GM20431 (cell line): Measurements from ENCODE around the gene TPCN1.

Experiments
- in situ Hi-C: fragments of 300-500 bp; cut with MseI, MboI; formaldehyde crosslinking; loops from one replicate; pipeline ENCODE4 v1.15.0; 2020; ENCODE audit warnings: low sequenced_read_pairs; ENCODE audit not compliant: unreplicated experiment

Gene TPCN1

DNA sequence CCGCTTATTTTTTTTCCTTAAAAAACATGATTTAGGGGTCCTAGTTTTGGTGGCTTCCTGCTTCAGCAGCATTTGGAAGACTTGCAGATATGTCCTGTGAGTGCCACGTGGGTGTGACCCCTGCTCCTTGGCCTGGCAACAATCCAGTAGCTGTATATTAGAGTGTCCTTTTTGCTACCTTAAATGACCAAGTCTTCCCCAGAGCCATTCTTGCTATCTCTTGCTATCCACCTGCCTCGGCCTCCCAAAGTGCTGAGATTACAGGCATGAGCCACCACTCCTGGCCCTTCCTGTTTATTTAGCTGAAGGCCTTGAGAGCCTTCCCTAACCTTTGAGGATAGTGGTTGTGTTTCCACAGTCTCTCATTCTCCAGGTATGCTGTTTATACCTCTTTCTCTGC, 17.0 kb downstream of the TPCN1 start:
- in situ Hi-C loops = no loop called here

GRCh38 chr12:113239288-113239771, 18.1 kb downstream of the TPCN1 start:
- in situ Hi-C loops = no loop called here

- in situ Hi-C loops = no loop called here
Measured at GRCh38 chr12:113239811-113240331, 18.6 kb downstream of the TPCN1 start.

GRCh38 chr12:113240395-113240794, 19.1 kb downstream of the TPCN1 start:
- in situ Hi-C loops = no loop called here

- in situ Hi-C loops = no loop called here
Measured at GRCh38 chr12:113241191-113242025, 20.1 kb downstream of the TPCN1 start.

- in situ Hi-C loops = no loop called here
Measured at GRCh38 chr12:113242026-113242418, 20.8 kb downstream of the TPCN1 start.

DNA sequence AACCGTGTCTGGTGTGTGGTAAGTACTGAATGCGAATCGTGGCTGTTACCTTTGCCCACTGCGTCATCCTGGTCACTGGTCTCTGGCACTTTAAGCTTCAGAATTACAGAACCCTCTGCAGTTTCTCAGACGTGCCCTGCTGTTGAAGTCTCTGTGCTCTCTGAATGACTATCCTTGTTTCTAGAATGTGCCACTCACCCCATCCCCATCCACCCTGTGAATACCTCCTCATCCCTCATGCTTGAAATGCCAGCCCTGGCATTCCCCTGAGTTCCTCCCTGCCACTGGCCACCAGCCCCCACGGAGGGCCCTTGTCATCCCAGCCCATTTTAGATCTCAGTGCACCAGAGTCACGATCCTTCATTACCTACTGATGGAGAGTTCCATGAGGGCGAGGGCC, 21.3 kb downstream of the TPCN1 start:
- in situ Hi-C loops = no loop called here

GRCh38 chr12:113244047-113244460, 22.8 kb downstream of the TPCN1 start:
- in situ Hi-C loops = no loop called here

- in situ Hi-C loops = no loop called here
Measured at GRCh38 chr12:113244478-113244958, 23.3 kb downstream of the TPCN1 start.

DNA sequence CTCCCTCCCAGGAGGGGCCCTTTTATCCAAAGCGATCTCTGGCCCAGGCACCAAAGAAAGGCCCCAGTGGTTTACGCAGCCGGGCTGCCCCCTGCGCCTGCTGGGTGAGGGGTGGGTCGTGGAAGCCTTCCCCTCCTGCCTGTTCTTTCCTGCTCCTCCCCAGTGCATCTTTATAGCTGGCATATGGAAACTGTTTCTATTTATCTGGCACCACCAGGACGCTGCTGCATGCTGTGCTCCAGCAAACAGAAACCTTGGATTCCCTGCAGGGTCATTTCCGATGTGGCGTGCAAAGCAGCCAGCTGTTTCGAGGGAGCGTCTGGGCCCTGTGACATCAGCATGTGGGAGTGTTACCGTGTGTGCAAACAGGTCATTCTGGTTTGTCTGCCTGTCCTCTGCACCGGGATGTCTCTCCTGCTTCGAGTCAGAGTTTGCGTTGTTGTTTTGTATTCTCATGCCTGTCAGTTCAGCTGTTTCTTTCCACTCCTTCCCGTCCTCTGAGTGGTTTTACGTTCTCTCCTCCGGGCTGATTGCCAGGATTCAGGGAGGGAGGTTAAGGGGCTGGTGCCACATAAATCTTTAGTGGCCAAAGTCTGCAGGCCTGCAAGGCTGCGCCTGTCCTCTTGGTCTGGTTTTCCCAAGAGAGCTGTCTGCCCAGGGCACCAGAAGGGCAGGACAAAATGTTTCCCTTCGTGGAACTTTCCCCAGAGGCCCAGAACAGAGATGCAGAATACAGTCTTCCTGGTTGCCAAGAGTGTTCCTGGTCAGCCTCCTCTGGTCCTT, 24.6 kb downstream of the TPCN1 start:
- in situ Hi-C loops = no loop called here

- in situ Hi-C loops = no loop called here
Measured at GRCh38 chr12:113246478-113247122, 25.3 kb downstream of the TPCN1 start.

GRCh38 chr12:113247123-113248050, 26.1 kb downstream of the TPCN1 start:
- in situ Hi-C loops = no loop called here

GRCh38 chr12:113248051-113248825, 27.0 kb downstream of the TPCN1 start:
- in situ Hi-C loops = no loop called here

- in situ Hi-C loops = no loop called here
Measured at GRCh38 chr12:113248842-113249435, 27.7 kb downstream of the TPCN1 start.

DNA sequence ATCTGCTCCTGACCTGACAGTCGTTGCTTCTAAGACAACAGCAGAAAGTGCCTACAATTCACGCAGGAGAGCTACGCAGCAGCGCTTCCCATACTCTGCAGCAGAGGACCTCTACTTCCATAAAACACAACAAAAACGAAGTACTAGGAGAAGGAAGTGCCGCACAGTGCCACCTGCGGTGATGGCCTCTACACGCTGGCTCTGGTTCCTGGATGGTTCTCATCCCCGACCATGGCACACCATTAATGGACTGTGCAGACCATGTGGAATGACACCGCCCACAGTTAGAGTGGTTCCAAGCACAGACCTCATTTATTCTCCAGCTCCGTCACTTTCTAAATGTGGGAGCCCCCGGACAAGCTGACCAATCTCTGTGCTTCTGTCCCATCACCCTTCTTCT, 28.3 kb downstream of the TPCN1 start:
- in situ Hi-C loops = no loop called here

DNA sequence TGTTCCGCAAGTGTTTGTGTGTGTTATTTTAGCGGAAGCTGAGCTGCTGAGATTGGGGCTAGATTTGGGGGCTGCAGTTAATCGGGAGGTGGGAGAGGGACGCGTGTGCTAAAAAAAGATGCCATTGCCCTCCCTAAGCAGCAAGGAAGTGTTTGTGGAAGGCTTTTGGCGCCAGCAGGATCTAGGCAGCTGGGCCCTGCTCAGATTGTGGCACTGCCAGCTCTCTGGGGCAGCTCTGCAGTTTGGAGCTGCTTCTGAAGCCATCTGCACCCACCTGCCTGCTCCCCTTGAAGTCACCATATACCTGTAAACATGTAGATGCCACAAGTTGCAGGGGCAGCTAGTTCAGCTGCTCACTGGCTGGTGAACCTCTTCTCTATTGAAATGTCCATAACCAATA, 28.8 kb downstream of the TPCN1 start:
- in situ Hi-C loops = no loop called here

DNA sequence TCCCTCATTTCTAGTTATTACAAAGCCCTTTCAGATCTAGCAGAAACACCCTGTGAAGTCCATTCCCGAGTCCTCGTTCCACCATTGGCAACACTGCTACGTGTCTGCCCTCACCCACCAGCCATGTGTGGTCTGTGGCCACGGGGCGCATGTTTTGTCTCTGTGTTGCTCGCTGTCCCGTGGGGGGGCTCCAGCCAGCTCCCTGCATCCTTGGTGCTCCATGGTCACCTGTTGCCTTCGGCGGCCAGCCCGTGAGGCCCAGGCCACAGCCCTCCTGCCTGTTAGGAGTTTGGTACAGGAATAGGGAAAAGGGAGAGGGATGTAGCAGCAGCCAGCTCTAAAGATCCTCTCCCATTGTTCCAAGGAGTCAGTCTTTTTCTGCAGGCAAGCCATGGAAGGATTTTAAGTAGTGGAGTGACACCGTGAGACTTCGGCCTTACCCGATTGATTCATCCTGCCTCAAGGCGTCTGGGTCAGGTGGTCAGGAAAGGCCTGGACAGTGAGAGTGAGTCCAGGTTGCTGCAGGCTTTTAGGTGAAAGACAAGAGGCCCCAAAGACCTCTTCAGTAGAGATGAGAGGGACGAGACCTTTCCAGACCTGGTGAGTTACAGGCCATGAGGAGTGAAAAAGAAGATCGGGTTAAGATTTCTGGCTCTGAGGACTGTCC, 30.3 kb downstream of the TPCN1 start:
- in situ Hi-C loops = no loop called here

DNA sequence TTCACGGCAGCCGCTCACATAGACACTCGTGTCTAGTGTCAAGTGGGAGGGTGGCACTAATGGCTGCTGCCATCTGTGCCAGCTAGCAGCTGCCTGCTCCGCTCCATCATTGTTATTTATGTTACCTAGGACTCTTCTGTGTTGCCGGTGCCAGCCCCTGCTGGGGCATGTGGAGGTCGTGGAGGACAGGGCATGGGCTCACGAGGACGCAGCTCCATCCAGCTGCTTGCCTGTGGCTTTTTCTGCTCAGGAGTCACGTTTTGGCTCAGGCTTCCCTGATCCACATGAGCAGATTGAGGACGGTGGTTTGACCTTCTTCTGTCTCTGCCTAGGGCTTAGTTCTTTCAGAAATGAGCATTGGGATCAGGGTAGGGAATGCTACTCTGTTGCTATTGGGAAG, 31.2 kb downstream of the TPCN1 start:
- in situ Hi-C loops = no loop called here
